ENCODE data around the gene FBLN2. TPM values are rescaled to one million over a fixed set of nuclear protein-coding genes. Genes with fewer than 3 reads are reported as not detected.

Gene FBLN2
- total RNA-seq, 1 donor from 2014 or later, result 67.5 TPM

DNA sequence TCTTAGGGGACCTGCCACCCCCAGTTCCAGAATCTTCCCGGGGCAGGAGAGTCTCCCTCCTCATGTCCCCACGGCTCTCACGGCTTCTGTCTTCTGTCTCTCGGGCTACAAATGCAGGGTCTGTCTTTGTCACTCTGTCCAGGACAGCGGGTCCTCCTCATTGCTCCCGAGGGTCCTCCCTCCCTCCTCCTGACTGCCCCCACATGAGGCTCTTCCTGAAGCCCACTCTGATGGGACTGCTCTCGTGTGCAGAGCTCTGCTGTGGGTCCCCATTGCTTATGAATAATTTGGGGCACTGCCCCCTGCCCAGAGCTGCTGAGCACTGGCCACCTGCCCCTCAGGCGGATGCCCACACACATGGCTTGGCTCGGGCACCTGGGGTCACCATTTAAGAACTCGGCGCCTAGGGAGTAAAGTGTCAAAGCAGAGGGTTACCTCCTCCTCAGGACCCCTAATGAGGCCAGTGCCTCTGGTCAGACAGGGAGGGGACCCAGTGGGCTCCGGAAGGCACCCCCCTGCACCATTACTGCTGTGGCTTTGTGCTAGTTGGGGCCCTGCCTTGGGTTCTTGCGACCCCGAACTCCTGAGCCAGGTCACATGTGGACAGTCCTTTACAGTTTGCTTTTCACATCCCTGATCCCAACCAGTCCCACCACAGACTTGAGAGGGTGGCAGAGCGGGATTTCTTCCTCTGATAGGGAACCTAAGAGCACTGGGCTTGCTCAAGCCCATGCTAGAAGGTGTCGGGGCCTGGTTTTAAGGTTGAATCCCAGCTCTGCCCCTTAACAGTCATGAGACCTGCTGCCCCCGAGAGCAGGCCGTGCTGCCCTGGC lies 46.8 kb upstream of the FBLN2 start:
- Mint-ChIP-seq H3K4me1 (peaks cover 8% of the 10 kb centered on the region), H3K36me3 (peaks cover 3% of the 10 kb centered on the region), H3K4me3 (no peak overlapping the region), H3K27me3 (ENCODE audit: low read depth) (no peaks in the 10 kb centered on the region), H3K9me3 (no peaks in the 10 kb centered on the region), H3K27ac (no peak overlapping the region)
- TF ChIP-seq, protein P1, sequence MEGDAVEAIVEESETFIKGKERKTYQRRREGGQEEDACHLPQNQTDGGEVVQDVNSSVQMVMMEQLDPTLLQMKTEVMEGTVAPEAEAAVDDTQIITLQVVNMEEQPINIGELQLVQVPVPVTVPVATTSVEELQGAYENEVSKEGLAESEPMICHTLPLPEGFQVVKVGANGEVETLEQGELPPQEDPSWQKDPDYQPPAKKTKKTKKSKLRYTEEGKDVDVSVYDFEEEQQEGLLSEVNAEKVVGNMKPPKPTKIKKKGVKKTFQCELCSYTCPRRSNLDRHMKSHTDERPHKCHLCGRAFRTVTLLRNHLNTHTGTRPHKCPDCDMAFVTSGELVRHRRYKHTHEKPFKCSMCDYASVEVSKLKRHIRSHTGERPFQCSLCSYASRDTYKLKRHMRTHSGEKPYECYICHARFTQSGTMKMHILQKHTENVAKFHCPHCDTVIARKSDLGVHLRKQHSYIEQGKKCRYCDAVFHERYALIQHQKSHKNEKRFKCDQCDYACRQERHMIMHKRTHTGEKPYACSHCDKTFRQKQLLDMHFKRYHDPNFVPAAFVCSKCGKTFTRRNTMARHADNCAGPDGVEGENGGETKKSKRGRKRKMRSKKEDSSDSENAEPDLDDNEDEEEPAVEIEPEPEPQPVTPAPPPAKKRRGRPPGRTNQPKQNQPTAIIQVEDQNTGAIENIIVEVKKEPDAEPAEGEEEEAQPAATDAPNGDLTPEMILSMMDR (IDR thresholded peaks at IDR 0.05; ENCODE audit: unreplicated experiment), result no peak
- DNase-seq (ENCODE audit: low spot score in 2 of 2, unreplicated experiment in 2 of 2), result no peak

DNA sequence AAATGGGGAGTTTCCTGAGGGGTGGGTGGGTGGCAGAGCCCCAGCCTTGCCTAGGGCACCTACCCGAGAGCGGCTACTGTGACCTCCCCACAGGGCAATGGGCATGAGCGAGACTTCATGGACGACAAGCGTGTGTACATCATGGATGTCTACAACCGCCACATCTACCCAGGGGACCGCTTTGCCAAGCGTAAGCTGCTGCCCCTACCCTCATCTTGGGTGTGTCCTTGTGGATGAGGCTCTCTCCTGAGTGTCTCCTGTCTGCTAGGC lies 46.2 kb upstream of the FBLN2 start:
- peaks cover 3% of the 10 kb centered on the region for H3K36me3 Mint-ChIP-seq
- no peak for DNase-seq (ENCODE audit: low spot score in 2 of 2, unreplicated experiment in 2 of 2)
- TF ChIP-seq, protein P1 (IDR thresholded peaks at IDR 0.05; ENCODE audit: unreplicated experiment), result no peak
- H3K27me3 Mint-ChIP-seq (ENCODE audit: low read depth), result no peaks in the 10 kb centered on the region
- H3K4me3 Mint-ChIP-seq, result no peak overlapping the region
- H3K9me3 Mint-ChIP-seq, result no peaks in the 10 kb centered on the region
- no peak overlapping the region for H3K27ac Mint-ChIP-seq
- H3K4me1 Mint-ChIP-seq, result peaks cover 13% of the 10 kb centered on the region

DNA sequence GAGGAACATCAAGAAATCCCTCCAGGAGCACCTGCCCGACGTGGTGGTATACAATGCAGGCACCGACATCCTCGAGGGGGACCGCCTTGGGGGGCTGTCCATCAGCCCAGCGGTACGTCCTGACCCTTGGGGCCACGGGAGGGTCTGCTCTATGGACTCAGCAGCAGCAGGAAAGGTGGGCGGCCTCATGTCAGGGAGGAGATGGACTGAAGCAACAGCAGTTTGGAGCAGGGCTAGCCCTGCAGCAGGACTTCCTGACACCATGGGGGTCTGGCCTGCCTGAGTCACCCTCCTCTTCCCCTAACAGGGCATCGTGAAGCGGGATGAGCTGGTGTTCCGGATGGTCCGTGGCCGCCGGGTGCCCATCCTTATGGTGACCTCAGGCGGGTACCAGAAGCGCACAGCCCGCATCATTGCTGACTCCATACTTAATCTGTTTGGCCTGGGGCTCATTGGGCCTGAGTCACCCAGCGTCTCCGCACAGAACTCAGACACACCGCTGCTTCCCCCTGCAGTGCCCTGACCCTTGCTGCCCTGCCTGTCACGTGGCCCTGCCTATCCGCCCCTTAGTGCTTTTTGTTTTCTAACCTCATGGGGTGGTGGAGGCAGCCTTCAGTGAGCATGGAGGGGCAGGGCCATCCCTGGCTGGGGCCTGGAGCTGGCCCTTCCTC lies 44.6 kb upstream of the FBLN2 start:
- H3K4me1 Mint-ChIP-seq, result peaks cover 21% of the 10 kb centered on the region
- DNase-seq (ENCODE audit: low spot score in 2 of 2, unreplicated experiment in 2 of 2), result no peak
- peaks cover 3% of the 10 kb centered on the region for H3K36me3 Mint-ChIP-seq
- no peak overlapping the region for H3K4me3 Mint-ChIP-seq
- TF ChIP-seq, protein P1 (IDR thresholded peaks at IDR 0.05; ENCODE audit: unreplicated experiment), result no peak
- H3K27ac Mint-ChIP-seq, result no peak overlapping the region
- H3K27me3 Mint-ChIP-seq (ENCODE audit: low read depth), result no peaks in the 10 kb centered on the region
- H3K9me3 Mint-ChIP-seq, result no peaks in the 10 kb centered on the region

DNA sequence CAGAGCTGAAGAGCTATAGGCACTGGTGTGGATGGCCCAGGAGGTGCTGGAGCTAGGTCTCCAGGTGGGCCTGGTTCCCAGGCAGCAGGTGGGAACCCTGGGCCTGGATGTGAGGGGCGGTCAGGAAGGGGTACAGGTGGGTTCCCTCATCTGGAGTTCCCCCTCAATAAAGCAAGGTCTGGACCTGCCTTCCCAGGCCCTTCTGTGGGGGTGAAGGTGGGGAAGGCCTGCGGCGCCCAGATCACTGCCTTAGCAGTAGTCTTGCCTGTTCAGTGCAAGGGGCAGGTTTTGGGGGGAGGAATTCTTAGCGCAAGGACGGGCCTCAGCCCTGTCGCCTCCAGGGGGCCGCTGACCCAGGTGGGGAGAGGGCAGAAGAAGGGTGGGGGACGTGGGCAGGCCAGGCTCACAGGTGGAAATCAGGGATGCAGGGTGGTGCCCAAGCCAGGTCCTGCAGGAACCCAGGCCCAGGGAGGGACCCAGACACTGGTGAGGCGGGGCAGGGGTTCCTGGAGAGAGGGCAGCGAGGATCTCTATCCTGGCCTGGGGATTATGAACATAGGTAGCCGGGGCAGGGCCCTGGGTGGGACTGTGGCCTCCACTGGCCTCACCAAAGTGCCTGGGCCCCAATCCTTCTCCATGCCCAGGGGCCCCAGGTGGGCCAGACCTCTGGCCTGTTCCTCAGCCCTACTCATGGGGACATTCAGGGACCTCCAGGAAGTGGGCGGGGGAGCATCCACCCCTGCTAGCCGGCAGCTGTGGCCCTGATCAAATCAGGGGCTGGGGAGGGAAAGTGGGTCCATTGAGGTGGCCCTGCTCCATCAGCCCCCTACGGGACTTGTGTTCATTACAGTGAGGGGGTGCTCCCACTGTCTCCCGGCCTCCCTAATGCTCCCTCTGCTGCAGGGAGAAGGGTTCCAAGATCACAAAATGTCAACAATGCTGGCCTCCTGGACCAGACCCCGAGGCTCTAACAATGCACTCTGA lies 43.5 kb upstream of the FBLN2 start:
- H3K4me1 Mint-ChIP-seq, result peaks cover 21% of the 10 kb centered on the region
- TF ChIP-seq, protein P1 (IDR thresholded peaks at IDR 0.05; ENCODE audit: unreplicated experiment), result no peak
- no peak overlapping the region for H3K27ac Mint-ChIP-seq
- no peaks in the 10 kb centered on the region for H3K9me3 Mint-ChIP-seq
- peaks cover 3% of the 10 kb centered on the region for H3K36me3 Mint-ChIP-seq
- H3K27me3 Mint-ChIP-seq (ENCODE audit: low read depth), result no peaks in the 10 kb centered on the region
- H3K4me3 Mint-ChIP-seq, result no peak overlapping the region
- DNase-seq (ENCODE audit: low spot score in 2 of 2, unreplicated experiment in 2 of 2), result no peak

DNA sequence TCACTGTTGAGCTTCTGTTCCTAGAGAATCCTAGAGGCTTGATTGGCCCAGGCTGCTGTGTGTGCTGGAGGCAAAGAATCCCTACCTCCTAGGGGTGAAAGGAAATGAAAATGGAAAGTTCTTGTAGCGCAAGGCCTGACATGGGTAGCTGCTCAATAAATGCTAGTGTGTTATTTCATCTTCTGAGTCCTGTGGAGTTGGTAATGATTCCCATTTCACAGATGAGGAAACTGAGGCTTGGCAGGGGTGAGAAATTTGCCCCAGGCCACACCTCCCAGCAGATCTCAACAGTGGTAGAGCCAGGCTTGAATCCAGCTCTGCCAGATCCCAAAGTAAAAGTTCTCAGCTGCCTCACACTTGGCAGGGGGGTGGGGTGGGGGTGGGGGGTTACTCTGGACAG lies 42.7 kb upstream of the FBLN2 start:
- Mint-ChIP-seq H3K27me3 (ENCODE audit: low read depth) (no peaks in the 10 kb centered on the region), H3K4me1 (peaks cover 15% of the 10 kb centered on the region), H3K9me3 (no peaks in the 10 kb centered on the region), H3K4me3 (no peak overlapping the region), H3K27ac (no peak overlapping the region), H3K36me3 (peaks cover 3% of the 10 kb centered on the region)
- TF ChIP-seq, protein P1 (IDR thresholded peaks at IDR 0.05; ENCODE audit: unreplicated experiment), result no peak
- DNase-seq (ENCODE audit: low spot score in 2 of 2, unreplicated experiment in 2 of 2), result no peak
